Gastrocnemius medialis (tissue), 4 donors: ENCODE data around the gene EPB41L3. TPM values are rescaled to one million over a fixed set of nuclear protein-coding genes. Genes with fewer than 3 reads are reported as not detected.

Source experiments
- ATAC-seq, 2 donors: fragments of 150-250 bp; one replicate each; pipeline ENCODE4 v1.9.1; 2016
- DNase-seq, 2 donors: peaks; one replicate each; pipeline ENCODE4 v3.0.0-alpha.2; 2019
- H3K27ac ChIP-seq, 4 donors: fragments of 200-600 bp; sonication (generic); 1 replicate in 1 of 4; 2 replicates in 3 of 4; pipeline ENCODE4 v1.5.1; 2016 to 2018; ENCODE audit warnings: mild to moderate bottlenecking in 2 of 4, moderate library complexity in 1 of 4
- H3K27me3 ChIP-seq, 3 donors: fragments of 200-600 bp; sonication (generic) in 2 of 3; 1 replicate in 1 of 3; 2 replicates in 2 of 3; pipeline versions ENCODE4 v1.5.1 to v1.6.0; 2016 to 2019; ENCODE audit warnings: mild to moderate bottlenecking in 1 of 3, moderate library complexity in 1 of 3
- H3K36me3 ChIP-seq, 2 donors: fragments of 200-600 bp; sonication (generic) in 1 of 2; one replicate each; pipeline ENCODE4 v1.5.1; 2017 to 2018
- H3K4me1 ChIP-seq, 2 donors: fragments of 200-600 bp; sonication (generic) in 1 of 2; one replicate each; pipeline ENCODE4 v1.5.1; 2016 to 2017; ENCODE audit warnings: mild to moderate bottlenecking in 2 of 2
- H3K4me3 ChIP-seq, 4 donors: fragments of 200-600 bp; sonication (generic) in 3 of 4; 1 replicate in 1 of 4; 2 replicates in 3 of 4; pipeline ENCODE4 v1.5.1; 2016 to 2019; ENCODE audit warnings: mild to moderate bottlenecking in 2 of 4
- H3K9me3 ChIP-seq, 3 donors: fragments of 200-600 bp; sonication (generic) in 2 of 3; 1 replicate in 1 of 3; 2 replicates in 2 of 3; pipeline ENCODE4 v1.5.1; 2016 to 2019
- CTCF ChIP-seq, 5 experiments: fragments of 450-650 bp in 3 of 5; fragments of 200-600 bp in 2 of 5; sonication (generic) in 2 of 5; IDR thresholded peaks in 4 of 5; conservative IDR thresholded peaks in 1 of 5; 1 replicate in 4 of 5; 2 replicates in 1 of 5; pipeline ENCODE4 v1.5.1; 2016 to 2019; ENCODE audit warnings: antibody characterized with exemption in 5 of 5, mild to moderate bottlenecking in 3 of 5, moderate library complexity in 3 of 5
- POLR2A ChIP-seq, 2 donors: fragments of 450-650 bp; IDR thresholded peaks; one replicate each; pipeline ENCODE4 v1.6.1; 2017; ENCODE audit warnings: antibody characterized with exemption in 2 of 2, mild to moderate bottlenecking in 2 of 2, moderate library complexity in 2 of 2
- in situ Hi-C, 4 donors: fragments of 200-750 bp; cut with MboI; loops; one replicate each; pipeline versions ENCODE4 v1.15.0 to v1.8.0; 2017; ENCODE audit warnings: low sequenced_read_pairs in 4 of 4
- intact Hi-C: fragments of 100-400 bp; cut with DNase I; formaldehyde crosslinking; loops from one replicate; pipeline ENCODE4 v1.15.1; 2023; ENCODE audit warnings: low total_unique reads
- total RNA-seq, 4 donors: library from RNA; depleted of rRNA; stranded (reverse); fragments of >200 nt; gene quantifications; one replicate each; pipeline versions ENCODE4 v1.1.0 to v1.2.3, GENCODE V29; 2016

EPB41L3 gene
- total RNA-seq, 4 donors from 2014 or later: 9.2 to 24.4 (median 14.5) TPM

GRCh38 chr18:5430131-5430530 lies 113.7 kb downstream of the EPB41L3 start:
- H3K27me3 ChIP-seq: no peaks in the 10 kb centered on the region
- no peak overlapping the region for H3K27ac ChIP-seq
- no peaks in the 10 kb centered on the region for H3K36me3 ChIP-seq
- intact Hi-C loops (no loop called here), in situ Hi-C loops (loop anchor here in 1 of 4 donors (25.0 kb wide), 1 partner anchor 107 kb away; the partner anchor contains the start of gene EPB41L3)
- no peak for DNase-seq
- TF ChIP-seq CTCF (IDR thresholded peaks at IDR 0.05 in 4 of 5, conservative IDR thresholded peaks at IDR 0.05 in 1 of 5) (no peak), POLR2A (IDR thresholded peaks at IDR 0.05) (no peak)
- no peaks in the 10 kb centered on the region for H3K9me3 ChIP-seq
- H3K4me3 ChIP-seq: no peak overlapping the region
- no peak for ATAC-seq
- H3K4me1 ChIP-seq: no peaks in the 10 kb centered on the region

DNA sequence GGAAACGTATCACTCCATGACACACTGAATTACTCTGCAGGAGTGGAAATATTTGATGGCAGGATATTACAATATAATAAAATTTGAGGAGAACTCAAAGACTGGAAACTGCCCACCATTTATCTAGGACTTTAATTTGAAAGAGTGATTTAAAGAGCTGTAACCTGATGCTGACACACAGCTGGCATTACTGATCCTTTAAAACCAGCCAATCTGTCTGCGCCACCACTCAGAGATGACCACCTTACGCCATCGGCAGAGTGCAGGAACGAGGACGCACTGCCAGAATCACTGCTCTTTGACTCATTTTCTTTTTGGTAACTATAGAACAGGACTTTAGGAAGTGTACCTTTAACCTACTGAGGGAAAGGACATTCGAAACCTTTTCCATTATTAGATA lies 114.1 kb downstream of the EPB41L3 start:
- no peaks in the 10 kb centered on the region for H3K27me3 ChIP-seq
- DNase-seq (no peak), ATAC-seq (no peak)
- no peak overlapping the region for H3K27ac ChIP-seq
- H3K4me3 ChIP-seq: no peak overlapping the region
- in situ Hi-C loops: loop anchor here in 1 of 4 donors (25.0 kb wide), 1 partner anchor 108 kb away; the partner anchor contains the start of gene EPB41L3
- H3K36me3 ChIP-seq: no peaks in the 10 kb centered on the region
- TF ChIP-seq POLR2A (IDR thresholded peaks at IDR 0.05) (no peak), CTCF (IDR thresholded peaks at IDR 0.05 in 4 of 5, conservative IDR thresholded peaks at IDR 0.05 in 1 of 5) (no peak)
- no peaks in the 10 kb centered on the region for H3K9me3 ChIP-seq
- intact Hi-C loops: no loop called here
- H3K4me1 ChIP-seq: no peaks in the 10 kb centered on the region

- Histone ChIP-seq H3K27me3 (no peaks in the 10 kb centered on the region), H3K9me3 (no peaks in the 10 kb centered on the region), H3K4me1 (no peaks in the 10 kb centered on the region), H3K4me3 (no peak overlapping the region), H3K27ac (no peak overlapping the region), H3K36me3 (no peaks in the 10 kb centered on the region)
- DNase-seq: no peak
- intact Hi-C loops (no loop called here), in situ Hi-C loops (loop anchor here in 1 of 4 donors (25.0 kb wide), 1 partner anchor 112 kb away; the partner anchor contains the start of gene EPB41L3)
- ATAC-seq: no peak
- no peak for TF ChIP-seq CTCF (IDR thresholded peaks at IDR 0.05 in 4 of 5, conservative IDR thresholded peaks at IDR 0.05 in 1 of 5)
- TF ChIP-seq POLR2A (IDR thresholded peaks at IDR 0.05): no peak
Observed at GRCh38 chr18:5425721-5426120, 118.1 kb downstream of the EPB41L3 start.

GRCh38 chr18:5424903-5425664 lies 118.7 kb downstream of the EPB41L3 start:
- intact Hi-C loops: no loop called here
- Histone ChIP-seq H3K27me3 (no peaks in the 10 kb centered on the region), H3K4me1 (no peaks in the 10 kb centered on the region), H3K27ac (no peak overlapping the region), H3K36me3 (no peaks in the 10 kb centered on the region), H3K9me3 (no peaks in the 10 kb centered on the region), H3K4me3 (no peak overlapping the region)
- ATAC-seq (no peak), DNase-seq (no peak)
- TF ChIP-seq CTCF (IDR thresholded peaks at IDR 0.05 in 4 of 5, conservative IDR thresholded peaks at IDR 0.05 in 1 of 5) (peak in 1 of 5 experiments; percentile 37), POLR2A (IDR thresholded peaks at IDR 0.05) (no peak)
- in situ Hi-C loops: loop anchor here in 1 of 4 donors (25.0 kb wide), 1 partner anchor 112 kb away; the partner anchor contains the start of gene EPB41L3
